Activated CD4-positive, CD25-positive, alpha-beta regulatory T cell treated with anti-CD3 and anti-CD28 coated beads, Interleukin-2, amount 50 U/mL, for 72 hours (primary cell): Measurements from ENCODE around the gene AWAT2.

Source experiments
- DNase-seq: peaks from one replicate; pipeline ENCODE4 v3.0.0; 2021

Gene AWAT2

GRCh38 chrX:70049925-70050324, at the start of gene AWAT2:
AWAT2 (minus strand) TSS chrX:70049938; CDS start chrX:70049932, 6 bp downstream.
- DNase-seq: no peak

GRCh38 chrX:70096052-70096451, 46.3 kb upstream of the AWAT2 start:
- no peak for DNase-seq

GRCh38 chrX:70092247-70092646, 42.5 kb upstream of the AWAT2 start:
- no peak for DNase-seq

GRCh38 chrX:70089604-70090297, 40.0 kb upstream of the AWAT2 start:
- no peak for DNase-seq

GRCh38 chrX:70088751-70089150, 39.0 kb upstream of the AWAT2 start:
- DNase-seq: no peak

GRCh38 chrX:70087857-70088630, 38.3 kb upstream of the AWAT2 start:
- no peak for DNase-seq

- DNase-seq: no peak
Measured at GRCh38 chrX:70084592-70085240, 35.0 kb upstream of the AWAT2 start.

- no peak for DNase-seq
Measured at GRCh38 chrX:70082723-70083122, 33.0 kb upstream of the AWAT2 start.

GRCh38 chrX:70079870-70080269, 30.1 kb upstream of the AWAT2 start:
- DNase-seq: no peak

GRCh38 chrX:70079297-70079696, 29.6 kb upstream of the AWAT2 start:
- DNase-seq: no peak

- no peak for DNase-seq
Measured at GRCh38 chrX:70066646-70067045, 16.9 kb upstream of the AWAT2 start.

GRCh38 chrX:70062961-70063550, 13.3 kb upstream of the AWAT2 start:
- DNase-seq: no peak

- DNase-seq: no peak
Measured at GRCh38 chrX:70062076-70062475, 12.3 kb upstream of the AWAT2 start, which contains the start of gene OTUD6A. OTUD6A (plus strand) TSS chrX:70062457; CDS start chrX:70062525, 68 bp downstream.

GRCh38 chrX:70054391-70054790, 4.7 kb upstream of the AWAT2 start:
- no peak for DNase-seq

- DNase-seq: no peak
Measured at GRCh38 chrX:70052895-70053615, 3.3 kb upstream of the AWAT2 start.

GRCh38 chrX:70049406-70049805, 332 bp downstream of the AWAT2 start:
- no peak for DNase-seq

GRCh38 chrX:70046978-70047377, 2.8 kb downstream of the AWAT2 start:
- DNase-seq: no peak

- no peak for DNase-seq
Measured at GRCh38 chrX:70044541-70045245, 5.0 kb downstream of the AWAT2 start.

- DNase-seq: no peak
Measured at GRCh38 chrX:70043685-70044084, 6.1 kb downstream of the AWAT2 start.

- no peak for DNase-seq
Measured at GRCh38 chrX:70042399-70043371, 7.1 kb downstream of the AWAT2 start.

- DNase-seq: no peak
Measured at GRCh38 chrX:70041993-70042392, 7.7 kb downstream of the AWAT2 start.
